Hematopoietic multipotent progenitor cell treated with erythropoietin and hydrocortisone succinate and interleukin-3 and kit ligand, for 6 days (in vitro differentiated cells): Measurements from ENCODE around the gene ADAMTSL2.

Experiments used
- DNase-seq: peaks from one replicate; pipeline ENCODE4 v3.0.0-alpha.2; 2015

Gene ADAMTSL2

DNA sequence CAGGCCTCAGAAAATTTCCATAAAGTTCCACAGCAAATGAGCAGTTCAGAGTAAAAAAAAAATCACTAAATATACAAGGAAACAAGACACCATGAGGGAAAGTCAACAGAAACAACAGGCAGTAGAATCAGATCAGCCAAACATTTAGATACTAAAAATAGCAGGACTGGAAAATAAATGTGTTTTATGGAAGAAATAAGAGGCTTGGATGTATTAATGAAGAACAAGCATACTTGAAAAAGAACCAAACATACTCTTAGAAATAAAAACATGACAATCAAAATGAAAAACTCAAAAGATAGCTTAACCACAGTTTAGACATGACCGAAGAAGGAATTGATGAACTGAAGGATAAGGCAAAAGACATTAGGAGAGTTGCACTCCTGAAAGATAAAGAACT is 32.4 kb upstream of the ADAMTSL2 start:
- DNase-seq: no peak

DNA sequence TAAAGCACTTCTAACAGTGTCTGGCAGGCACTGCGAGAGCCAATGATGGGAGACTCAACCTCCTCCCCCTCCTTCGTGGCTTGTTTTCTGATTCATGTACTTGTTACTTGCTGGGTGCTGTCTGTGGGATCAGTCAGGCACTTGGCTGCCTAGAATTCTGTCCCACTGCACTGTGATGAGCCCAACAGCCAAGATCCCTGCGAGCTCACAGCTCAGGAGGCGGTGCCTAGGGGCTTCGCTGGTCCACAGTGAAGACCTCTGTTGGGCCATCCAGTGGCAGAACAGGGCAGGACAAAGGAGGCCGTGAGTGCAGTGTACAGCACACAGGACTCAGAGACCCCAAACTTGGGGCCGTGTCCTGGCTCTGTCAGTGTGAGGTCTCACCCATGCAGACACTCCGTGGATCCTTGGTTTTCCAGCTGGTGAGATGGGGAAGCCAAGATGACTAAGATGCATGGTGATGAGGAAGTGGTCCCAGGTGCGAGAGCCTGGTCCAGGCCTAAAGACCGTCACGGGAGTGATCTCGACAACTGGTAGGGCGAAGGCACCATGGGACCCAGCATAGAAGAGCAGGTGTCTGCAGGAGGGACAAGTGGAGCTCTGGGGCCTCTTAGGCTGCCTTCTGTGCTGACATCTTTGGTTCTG is 29.2 kb upstream of the ADAMTSL2 start:
- no peak for DNase-seq

DNA sequence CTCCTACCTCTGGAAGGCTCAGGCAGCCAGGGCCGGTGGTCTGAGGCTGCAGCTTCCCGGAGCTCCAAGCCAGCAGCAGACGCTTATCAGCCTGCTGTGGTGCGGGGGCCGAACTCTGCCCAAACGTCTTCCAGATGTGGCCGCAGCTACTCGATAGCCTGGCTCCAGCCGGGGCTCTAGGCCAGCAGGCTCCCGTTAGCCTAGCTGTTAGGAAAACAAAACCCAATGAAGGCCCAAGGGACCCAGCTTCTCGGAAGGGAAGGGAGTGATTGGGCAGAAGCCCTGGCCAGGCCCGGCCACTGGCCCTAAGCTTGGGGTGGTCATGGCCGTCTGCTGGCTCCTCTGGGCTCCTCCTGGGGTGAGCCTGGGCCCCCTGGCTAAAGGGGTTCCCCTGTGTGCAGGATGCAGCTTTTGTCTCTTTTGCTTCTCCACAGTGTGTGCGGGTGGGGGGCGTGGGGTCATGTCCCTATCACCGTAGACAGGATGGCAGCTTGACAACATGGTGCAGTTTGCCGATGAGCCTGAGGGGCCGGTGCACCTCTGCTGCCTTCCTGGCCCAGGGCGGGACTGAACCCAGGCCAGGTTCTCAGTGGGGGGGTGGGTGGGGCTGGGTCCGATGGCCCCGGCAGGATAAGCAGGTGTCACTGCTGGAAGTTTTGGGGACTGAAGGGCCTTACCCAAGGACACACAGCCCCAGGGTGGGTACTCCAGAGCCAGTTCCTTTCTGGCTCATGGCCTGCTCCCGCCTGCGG is 28.4 kb upstream of the ADAMTSL2 start:
- DNase-seq: no peak

DNA sequence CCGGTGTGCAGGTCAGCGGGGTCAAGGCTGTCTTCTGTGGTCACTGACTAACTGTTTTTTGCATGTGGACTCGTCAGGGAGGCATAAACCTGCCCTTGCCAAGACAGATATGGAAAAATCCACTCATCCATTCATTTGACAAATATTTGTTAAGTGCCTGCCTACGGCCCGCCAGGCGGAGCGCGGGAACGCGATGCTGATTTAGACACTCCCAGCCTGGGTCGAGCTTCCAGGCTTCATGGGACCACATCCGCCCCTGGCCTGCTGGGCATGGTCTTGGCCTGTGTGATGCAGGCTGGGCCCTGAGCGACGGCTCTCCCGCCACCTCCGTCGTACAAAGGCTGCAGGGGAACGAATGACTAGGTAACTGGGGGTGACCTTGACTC is 27.9 kb upstream of the ADAMTSL2 start:
- no peak for DNase-seq

DNA sequence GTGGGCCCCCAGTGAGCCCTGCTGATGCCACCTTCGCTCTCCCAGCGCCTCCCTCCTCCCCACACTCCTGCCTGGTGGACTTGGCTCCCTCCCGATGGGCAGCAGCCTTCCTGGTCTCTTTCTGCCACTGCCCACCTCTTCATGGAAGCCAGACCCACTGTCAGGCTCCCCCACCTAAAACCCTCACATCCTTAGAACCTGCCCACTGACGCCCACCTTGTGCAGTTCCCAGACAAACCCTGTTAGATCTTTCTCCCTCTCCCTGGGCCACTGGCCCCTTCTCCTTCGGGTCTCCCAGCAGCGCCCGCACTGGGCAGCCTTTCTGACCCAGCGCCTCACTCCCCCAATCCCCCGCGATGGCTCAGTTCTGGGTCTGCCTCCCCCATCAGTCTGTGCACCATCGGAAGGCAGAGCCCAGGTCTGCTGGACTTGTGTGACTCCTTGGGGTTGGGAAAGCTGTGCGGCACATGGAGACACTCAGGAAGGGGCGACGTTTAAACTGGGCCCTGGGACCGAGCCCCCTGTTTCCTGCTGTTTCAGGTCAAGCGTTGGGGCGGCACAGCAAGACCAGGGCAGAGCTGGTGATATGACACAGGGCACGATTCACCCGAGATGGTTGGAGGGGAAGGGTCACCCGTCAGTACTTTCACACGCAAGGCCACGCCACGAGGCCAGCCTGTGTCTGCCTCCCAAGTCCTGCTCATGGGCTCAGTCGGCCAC is 27.1 kb upstream of the ADAMTSL2 start:
- DNase-seq: no peak

DNA sequence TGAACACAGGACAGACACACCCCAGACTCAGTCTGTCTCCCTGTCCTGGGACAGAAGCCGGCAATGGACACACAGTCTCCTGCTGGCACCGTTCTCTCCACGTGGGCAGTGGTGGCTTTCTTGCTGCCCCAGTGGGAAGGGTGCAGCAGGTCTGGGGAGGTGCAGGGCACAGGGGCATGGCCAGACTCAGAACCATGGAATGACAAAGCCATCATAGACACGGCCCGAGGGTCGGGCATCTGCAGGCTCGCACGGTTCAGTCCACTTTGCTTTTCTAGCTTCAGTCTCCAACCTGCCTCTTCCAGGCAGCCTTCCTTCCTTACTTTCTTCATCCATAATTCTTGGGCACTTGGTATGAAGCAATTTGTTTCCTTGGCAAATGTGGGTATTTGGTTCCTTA is 26.5 kb upstream of the ADAMTSL2 start:
- DNase-seq: no peak

DNA sequence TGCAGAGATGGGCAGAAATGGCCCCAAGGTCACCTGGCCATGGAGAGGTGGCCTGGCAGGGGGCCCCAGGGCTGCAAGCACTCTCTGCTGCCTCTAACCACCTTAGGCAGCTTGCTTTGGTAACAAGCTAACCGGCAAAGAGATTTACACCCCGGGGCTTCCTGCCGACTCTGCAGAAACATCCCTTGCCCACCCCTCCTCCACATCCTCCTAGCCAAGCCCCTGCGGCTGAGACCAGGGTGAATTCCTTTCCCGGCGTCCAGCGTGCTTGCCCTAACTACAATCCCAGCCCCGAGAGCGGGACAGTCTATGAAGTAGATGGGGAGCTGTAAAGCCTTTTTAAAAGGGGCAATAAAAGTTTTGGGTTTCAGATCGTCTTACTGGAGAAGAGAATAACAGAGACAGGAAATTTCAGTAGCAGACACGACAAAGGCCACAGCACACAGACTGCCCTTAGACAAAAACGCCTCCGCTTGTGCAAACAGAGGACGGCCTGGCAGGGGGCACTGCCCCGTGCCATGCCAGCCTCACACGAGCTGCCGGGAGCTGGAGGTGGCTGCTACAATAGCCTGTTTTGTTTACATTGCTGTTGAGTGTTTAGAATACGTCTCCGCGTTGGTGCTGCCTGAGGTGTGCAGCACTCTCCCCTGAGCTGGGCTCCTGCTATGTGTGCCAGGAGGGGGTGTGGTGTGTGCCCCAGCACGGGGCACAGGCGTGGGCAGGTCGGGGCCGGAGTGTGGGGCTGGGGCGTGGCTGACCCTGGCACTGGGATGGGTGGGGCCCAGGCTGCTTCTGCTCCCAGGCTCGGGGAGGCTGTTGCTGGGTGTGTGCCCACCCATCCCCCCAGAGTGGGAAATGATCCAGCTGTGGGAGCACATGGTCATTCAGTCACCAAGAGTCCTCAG is 25.1 kb upstream of the ADAMTSL2 start:
- DNase-seq: peak; percentile 65

DNA sequence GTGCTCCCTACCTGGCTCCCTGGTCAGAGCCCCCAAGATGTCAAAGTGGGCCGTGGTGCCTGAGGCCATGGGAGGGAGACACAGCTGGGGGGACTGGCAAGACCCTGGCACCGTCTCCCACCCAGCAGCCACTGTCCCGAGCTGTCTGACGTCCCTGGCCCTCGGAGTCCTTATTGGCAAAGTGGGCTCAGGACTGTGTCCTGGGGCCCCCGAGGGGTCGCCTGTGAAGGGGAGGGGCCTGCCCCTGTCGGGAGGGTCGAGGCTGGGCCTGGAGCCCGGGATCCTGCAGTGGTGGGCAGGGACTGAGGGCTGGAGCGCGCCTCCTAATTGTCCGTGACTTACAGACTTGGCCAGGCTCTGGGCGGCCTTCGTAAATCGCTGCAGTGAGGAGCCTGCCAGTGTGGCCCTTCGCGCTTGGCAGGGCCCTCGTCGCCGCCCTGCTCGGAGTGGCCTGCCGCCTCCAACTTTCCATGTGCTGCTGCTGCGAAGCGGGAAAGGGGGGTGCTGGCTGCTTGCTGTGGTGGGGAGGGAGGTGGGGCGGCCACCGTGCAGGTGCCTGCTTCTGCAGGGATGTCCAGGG is 23.5 kb upstream of the ADAMTSL2 start:
- DNase-seq: no peak

DNA sequence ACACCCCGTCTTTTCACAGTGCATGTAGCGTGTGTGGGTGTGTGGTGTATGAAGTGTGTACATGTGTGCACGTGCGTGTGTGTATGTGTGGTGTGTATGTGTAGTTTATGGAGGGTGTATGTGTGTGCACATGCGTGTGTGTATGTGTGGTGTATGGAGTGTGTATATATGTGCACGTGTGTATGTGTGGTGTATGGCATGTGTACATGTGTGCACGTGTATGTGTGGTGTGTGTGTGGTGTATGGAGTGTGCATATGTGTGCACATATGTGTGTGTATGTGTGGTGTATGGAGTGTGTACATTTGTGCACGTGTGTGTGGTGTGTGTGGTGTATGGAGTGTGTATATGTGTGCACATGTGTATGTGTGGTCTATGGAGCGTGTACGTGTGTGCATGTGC is 22.9 kb upstream of the ADAMTSL2 start:
- DNase-seq: no peak

DNA sequence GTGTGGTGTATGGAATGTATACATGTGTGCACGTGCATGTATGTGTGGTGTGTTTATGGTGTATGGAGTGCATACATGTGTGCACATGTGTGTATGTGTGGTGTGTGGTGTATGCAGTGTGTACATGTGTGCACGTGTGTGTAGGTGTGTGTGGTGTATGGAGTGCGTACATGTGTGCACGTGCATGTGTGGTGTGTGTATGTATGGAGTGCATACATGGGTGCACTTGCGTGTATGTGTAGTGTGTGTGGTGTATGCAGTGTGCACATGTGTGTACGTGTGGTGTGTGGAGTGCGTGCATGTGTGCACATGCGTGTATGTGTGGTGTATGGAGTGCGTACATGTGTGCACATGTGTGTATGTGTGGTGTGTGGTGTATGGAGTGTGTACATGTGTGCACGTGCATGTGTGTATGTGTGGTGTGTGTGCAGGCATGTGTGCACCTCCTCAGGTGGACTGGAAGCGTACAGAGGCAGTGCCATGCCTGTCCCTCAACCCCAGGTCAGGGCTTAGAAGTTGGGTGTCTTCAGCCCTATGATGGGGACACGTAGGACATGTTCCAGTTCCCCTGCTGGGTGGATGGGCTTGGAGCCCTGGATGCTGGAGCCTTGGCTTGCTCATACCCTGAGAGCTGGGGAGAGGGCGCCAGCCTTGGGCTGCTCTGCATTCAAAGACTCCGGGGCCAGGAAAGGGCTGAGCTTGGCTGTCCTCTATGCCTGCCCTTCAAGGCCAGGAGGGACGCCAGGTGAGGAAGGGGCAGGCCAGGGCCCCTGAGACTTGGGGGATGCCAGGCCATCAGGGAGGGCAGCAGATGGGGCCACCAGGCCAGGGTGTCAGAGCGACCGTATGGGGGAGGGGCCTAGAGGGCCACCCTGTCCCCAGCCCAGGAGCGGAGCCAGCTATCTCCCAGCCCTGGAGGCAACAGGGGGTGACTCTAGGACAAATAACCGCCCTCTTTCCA is 22.0 kb upstream of the ADAMTSL2 start:
- DNase-seq: no peak

DNA sequence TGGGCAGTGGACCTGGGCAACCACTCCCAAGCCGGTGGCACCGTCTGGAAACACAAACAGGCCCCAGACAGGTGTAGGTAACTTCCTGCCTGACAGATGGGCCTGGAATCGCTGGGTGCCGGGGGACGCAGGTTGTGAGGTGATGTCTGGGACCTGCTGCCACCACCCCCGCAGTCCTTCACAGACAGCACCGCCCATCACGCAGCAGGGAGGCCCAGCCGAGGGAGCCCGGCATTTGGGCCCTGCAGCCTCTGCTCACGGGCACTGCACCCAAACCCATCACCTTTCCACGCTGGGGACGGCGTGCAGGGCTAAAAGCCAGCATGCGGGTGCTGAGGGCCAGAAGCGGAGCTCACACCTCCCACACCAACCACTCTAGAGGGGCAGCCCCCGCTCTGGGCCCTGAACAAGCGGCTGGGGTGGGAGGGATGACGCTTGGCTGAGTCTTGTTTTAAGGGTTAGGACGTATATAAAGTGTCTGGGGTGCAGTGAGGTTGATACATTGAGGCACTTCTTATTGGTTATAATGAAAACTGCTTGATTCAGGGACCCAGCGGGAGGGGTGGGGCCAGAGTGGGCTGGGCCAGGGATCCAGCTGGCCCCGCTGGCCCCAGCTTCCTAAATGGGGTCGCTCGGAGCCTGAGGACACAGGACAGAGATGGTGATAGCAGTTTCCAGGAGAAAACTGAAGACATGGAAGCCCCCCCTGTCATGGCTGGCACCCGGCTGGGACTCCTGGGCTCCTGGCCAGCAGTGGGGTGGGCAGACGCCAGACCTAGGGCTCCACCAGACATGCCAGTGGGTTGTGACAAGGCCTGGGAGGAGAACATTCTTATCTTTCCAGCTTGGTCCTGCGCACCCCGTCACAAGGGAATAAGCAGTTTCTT is 21.0 kb upstream of the ADAMTSL2 start:
- DNase-seq: peak; percentile 78

DNA sequence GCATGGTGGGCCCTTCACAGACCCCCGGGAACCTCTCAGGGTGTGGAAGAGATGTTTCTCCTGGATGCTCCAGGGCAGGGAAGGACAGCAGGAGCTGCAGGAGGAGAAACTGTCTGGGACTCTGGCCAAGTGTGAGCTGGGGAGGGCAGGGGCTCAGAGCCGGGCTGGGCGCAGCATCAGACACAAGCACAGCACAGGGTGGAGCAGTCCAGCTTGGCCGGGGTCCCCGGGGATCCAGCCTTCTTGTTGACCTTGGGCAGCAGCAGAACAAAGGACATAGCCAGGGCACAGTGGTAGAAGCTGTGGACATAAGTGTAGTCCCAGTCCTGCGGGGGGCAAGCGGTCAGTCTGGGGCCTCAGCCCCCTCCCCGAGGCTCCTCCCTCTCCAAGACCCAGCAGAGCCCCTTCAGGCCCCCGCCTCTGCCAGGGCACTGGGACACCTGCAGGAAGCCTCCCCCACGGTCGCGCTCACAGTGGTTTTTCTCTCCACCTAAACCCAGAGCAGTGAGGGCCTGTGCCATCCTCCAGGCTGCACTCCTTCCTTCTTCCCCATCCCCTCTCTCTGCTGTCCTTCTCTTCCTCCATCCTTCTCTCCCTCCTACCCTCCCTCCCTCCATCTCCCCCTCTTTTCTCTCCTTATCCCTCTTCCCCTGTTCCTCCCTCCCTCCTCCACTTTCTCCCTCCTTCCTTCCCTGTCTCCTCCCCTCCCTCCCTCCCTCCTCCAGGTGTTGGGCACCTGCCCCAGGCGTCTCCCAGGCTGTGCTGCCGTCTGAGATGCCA is 19.9 kb upstream of the ADAMTSL2 start:
- DNase-seq: peak; percentile 43

DNA sequence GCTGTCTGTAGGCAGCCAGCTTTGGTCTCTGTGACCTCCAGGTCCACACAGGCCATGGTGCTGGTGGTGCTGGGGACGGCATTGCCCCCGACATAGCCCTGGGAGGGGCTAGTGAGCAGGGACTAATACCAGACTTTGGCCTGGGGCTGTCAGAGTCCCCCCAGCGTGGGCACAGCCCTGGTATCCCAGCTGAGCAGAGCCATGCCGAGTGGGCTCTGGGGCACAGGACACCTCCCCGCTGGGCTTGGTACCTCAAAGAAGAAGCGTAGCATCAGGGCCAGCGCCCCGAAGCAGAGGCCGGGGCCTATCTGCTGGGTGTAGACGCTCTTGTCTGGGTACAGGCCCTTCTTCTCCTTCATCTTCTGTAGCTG is 19.3 kb upstream of the ADAMTSL2 start:
- no peak for DNase-seq

DNA sequence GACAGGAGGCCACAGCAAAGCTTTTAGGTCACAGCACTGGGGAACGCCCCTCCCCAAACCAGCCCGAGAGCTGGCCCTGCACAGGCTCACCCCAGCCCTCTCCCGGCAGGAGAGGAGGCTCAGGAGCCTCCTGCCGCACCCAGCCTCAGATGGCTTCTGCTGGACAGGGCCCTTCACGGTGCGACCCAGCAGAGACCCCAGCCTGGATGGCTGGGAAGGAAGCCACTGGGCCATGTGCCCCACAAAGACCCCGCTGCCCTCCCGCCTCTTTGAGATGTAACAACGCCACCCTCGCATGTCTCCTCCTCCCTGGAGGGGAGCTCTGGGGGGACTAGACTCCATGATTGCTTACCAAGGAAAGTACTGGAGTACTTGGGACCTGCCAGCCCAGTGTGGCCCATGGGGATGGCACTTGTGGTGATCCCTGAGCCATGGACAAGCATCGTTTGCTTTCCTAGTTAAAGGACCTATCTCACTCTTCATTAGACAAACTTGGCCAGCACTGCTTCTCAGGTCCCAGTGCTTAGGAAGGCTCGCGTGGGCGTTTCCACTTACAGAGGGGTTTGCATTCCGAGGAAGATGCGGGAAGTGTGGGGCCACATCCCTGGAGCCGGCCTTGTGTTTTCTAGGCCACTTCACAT is 18.8 kb upstream of the ADAMTSL2 start:
- no peak for DNase-seq

DNA sequence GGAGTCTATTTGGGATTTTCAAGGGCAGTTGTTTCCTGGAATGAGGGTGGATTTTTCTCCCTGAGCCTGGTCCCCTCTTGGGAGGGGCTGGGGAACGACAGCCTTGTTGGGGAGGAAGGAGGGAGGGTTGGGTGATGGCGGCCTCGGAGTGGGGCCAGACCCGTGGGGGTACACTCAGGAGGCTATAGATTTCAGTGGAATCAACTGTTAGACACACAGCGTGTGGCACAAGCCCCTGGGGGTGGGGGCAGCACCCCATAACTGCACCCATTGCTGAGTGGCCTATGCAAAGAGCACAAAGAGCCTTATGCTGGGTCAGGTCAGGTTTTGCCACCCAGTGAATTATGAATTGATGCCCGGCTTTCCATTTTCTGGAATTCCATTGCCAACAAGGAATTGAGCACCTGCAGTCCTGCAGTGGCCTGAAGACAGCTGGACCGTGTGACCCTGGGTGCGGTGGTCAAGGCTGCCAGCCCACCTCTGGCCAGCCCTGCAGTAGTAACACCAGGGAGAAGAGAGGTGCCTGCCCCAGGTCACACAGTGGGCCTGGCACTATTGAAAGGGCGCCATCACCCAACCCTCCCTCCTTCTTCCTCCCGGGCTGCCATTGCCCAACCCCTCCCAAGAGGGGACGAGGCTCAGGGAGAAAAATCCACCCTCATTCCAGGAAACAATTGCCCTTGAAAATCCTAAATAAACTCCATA is 18.1 kb upstream of the ADAMTSL2 start:
- DNase-seq: no peak

DNA sequence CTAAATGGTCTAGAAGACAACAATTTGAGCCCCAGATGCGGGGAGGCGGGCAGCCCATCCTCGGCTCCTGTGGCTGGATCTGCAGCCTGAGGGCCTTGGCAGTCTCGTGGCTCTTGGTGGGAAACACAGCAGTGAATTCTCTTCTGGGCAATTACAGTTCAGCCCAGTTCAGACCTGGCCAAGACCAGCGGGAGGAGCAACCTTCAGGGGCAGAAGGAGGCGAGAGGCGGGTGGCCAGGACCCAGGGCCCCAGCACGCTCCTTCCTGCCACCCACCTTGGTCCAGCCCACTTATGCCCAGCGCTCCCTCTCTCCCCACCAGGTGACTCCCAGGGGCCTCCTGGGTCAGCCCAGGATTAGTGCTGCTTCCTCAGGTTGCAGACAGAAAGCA is 17.5 kb upstream of the ADAMTSL2 start:
- DNase-seq: no peak

DNA sequence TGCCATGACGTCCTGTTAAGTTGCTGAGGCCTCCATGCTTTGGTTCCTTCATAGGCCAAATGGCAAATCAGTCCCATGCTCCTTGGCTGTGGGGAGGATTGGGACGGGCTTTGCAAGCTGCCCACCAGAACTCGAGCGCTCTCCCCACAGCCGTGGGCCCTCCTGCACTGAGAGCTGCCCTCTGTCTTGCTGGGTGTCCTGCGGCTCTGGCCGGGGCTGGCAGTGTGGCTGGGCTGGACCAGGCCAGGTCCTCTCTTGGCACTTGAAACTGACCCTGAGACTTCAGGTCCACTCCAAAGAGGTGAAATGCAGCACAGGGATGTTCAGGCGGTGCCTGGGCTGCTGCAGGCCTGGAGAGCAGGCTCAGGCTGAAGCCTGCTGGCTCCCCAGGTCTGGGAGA is 16.8 kb upstream of the ADAMTSL2 start:
- no peak for DNase-seq

DNA sequence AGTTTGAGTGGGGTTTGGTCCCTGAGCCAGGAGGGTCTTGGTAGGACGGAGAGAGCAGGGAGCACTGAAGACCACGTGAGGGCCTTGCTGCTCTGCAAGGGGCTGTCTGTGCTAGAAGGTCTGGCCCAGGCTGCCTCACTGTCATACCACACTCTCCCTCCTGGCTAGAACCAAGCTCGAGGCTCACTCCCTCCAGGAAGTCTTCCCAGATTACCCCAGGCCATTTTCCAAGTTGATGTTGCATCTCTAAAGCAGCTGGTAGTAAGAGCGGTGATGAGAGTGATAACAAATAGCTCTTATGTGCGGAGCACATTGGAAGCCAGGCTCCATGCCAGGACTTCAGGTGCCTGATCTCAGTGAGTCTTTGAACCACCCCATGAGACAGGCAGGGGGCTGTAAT is 16.3 kb upstream of the ADAMTSL2 start:
- no peak for DNase-seq
